HG02798 (cell line): ENCODE data around the gene GCDH.
A peak's percentile ranks its signal among the peaks of the same experiment; 100 is the strongest.
"Not testable (repeated sequence)": the region's sequence is repeated elsewhere in the genome, so short reads cannot be mapped to it uniquely, and the experiment has no call there.

Source experiments
- ATAC-seq: cut with Tn5 transposase; IDR thresholded peaks from one replicate; pipeline ENCODE4 v1.9.1; 2021; ENCODE audit warnings: mild to moderate bottlenecking; ENCODE audit not compliant: unreplicated experiment, poor library complexity

The GCDH gene

DNA sequence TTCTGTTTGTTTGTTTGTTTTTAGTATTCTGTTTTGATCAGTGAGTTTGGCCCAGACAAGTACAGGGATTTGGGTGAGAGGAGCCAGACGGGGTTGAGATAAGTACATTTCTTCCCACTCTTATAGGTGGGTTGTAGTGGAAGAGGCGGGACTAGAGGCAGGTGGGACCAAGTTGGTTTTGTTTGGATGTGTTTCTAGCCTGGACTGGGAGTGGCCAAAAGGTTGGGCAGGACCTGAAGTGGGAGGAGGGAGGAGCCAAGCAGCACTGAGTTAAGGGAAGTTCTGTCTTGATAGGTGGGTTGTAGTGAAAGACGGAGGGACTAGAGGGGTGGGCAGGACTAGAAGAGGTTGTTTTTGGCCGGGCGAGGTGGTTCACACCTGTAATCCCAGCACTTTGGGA lies 18.7 kb upstream of the GCDH start:
- ATAC-seq, result no peak

DNA sequence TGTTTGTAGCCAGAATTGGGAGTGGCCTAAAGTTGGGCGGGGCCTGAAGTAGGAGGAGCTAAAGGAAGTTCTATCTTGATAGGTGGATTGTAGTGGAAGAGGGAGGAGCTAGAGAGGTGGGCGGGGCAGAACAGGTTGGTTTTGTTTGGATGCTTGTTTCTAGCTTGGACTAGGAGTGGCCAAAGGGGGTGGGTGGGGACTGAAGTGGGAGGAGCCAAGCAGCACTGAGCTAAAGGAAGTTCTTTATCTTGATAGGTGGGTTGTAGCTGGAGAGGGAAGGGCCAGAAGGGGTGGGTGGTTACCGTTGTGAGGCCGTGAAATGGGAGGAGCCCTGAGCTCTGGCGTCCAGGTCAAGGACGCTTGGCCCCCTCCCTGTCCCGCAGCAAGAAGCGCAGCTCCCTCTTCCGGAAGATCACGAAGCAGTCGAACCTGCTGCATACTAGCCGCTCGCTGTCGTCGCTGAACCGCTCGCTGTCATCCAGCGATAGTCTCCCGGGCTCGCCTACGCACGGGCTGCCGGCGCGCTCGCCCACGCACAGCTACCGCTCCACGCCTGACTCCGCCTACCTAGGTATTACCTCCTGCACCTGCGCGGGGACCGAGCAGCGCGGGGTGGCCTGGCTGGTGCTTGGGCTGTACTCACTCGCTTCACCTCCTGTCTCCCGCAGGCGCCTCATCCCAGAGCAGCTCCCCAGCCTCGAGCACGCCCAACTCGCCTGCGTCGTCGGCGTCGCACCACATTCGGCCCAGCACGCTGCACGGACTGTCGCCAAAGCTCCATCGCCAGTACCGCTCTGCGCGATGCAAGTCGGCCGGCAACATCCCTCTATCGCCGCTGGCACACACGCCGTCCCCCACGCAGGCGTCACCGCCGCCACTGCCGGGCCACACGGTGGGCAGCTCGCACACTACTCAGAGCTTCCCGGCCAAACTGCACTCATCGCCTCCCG lies 17.7 kb upstream of the GCDH start:
- ATAC-seq, result no peak

DNA sequence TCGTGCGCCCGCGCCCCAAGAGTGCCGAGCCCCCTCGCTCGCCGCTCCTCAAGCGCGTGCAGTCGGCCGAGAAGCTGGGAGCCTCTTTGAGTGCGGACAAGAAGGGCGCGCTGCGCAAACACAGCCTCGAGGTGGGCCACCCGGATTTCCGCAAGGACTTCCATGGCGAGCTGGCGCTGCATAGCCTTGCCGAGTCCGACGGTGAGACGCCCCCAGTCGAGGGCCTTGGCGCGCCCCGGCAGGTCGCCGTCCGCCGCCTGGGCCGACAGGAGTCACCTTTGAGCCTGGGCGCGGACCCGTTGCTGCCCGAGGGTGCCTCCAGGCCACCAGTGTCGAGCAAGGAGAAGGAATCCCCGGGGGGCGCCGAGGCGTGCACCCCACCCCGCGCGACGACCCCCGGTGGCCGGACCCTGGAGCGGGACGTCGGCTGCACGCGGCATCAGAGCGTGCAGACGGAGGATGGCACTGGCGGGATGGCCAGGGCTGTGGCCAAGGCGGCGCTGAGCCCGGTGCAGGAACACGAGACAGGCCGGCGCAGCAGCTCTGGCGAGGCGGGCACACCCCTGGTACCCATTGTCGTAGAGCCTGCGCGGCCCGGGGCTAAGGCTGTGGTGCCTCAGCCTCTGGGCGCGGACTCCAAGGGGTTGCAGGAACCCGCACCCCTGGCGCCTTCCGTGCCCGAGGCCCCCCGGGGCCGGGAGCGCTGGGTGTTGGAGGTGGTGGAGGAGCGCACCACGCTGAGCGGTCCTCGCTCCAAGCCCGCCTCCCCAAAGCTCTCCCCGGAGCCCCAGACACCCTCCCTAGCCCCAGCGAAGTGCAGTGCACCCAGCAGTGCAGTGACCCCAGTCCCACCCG lies 16.8 kb upstream of the GCDH start:
- no peak for ATAC-seq

DNA sequence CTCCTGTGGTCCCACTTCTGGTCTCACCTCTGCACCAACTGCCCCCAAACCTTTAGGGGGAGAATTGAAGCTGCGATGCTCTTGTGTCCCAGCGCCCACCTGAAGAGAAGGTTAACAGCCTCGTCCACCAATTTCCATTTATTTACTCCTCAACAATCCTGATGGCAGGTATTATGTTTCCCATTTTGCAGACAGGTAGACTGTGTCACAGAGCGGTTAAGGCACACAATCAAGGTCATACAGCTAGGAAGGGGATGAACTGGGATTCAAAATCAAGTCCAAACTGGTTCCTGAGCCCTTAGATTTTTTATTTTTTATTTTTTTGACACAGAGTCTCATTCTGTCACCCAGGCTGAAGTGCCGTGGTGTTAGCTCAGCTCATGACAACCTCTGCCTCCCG lies 15.9 kb upstream of the GCDH start:
- no peak for ATAC-seq

DNA sequence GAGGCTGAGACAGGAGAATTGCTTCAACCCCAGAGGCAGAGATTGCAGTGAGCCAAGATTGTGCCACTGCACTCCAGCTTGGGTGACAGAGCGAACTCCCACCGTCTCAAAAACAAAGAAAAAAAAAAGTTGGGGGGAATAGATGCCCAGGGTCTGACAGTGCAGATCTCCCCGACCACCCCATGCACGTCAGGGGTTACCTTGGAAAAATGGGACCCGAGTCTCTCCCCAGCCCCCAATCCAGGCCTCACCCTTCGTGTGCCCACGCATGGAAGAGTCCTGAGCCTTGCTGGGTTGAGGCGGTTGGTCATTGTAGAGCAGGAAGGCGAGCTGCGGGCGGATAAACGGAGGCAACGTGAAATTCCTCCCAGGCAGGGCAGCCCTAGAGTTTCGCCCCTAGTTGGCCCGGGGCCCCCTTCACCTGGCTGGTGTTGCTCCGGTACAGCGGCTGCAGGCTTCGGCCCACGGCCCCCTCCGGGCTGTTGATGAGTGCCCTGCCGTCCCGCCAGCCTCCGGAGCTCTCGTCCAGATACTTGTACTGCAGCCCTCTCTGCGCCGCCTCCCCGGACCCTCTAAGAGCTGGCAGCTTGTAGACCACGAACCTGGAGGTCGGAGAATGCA lies 10.3 kb upstream of the GCDH start:
- peak; percentile 12 for ATAC-seq

DNA sequence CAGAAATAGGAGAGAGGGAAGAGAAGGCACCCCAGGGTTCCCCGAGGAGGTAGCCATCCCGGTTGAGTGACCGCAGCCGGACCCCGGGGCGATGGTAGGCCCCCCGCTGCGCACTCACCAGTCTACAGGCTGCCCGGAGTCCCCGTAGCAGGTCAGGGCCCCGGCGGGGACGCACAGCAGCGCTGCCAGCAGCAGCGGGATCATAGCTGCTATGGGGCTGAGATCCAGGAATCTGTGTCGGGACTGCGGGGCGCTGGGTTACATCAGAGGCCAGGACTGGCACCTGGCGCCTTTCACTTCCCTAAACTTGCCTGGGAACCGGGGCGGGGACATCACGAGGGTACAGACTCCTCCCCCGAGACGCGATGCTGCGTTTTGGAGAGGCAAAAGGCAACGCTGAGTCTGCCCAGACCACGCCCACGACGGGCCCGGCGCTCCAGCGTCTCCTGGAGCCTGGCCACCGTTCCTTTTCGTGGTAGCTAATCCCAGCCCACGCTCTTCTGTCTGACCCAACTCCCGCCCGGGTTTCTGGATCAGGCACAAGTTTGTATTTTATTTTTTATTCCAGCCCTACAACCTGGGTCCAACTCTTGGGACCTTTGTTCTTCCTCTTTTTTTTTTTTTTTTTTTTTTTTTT lies 9.7 kb upstream of the GCDH start, which contains the start of gene DNASE2:
TSS of gene DNASE2 (minus strand) at position 278 of the 637 bp plus-strand sequence. CDS start at position 204, 74 bp downstream.
- peak; percentile 89 for ATAC-seq

DNA sequence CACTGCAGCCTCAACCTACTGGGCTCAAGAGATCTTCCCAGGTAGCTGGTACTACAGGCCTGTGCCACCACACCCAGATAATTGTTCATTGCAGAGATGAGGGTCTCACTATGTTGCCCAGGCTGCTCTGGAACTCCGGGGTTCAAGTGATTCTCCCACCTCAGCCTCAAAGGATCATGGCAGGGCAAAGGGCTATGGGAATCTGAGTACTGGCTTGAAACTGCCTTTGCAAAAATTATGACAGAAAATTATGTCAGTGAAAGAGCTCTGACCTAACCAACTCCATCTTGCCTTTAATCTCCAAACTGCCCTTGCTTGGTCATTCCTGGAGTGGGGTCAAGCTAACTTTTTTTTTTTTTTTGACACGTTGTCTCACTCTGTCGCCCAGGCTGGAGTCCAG lies 8.4 kb upstream of the GCDH start:
- ATAC-seq, result no peak

DNA sequence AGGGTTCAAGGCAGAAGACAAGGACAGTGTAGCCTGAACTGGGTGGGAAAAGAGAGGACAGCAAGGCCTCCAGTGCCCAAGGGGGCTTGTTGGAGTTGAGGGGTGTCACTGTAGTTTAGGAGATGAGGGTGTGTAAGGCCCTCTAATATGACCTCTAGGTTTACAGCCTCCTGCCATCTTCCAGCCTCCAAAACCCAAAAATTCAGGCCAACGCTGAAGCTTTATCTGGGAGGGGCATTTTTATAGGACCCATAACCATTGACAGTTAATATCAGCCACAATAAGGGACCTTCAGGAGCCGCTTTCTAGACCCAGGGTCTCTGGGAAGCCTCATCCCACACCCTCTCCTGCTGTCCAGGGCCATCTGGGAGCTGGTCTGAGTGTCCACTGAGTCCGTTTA lies 6.8 kb upstream of the GCDH start:
- no peak for ATAC-seq

DNA sequence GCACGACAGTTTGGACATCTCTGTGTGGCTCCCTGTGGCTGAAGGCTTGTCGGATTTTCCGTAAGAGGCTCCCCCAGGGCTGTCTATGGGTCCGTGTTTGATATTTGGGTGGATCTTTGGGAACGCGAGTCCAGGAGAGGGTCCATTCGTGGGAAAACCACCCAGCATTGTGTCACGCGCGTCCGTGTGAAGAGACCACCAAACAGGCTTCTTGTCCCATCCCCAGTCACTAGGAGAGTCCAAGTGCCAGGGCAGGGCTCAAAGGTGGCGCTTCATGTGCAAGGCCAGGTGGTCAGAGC lies 6.4 kb upstream of the GCDH start:
- ATAC-seq, result no peak

DNA sequence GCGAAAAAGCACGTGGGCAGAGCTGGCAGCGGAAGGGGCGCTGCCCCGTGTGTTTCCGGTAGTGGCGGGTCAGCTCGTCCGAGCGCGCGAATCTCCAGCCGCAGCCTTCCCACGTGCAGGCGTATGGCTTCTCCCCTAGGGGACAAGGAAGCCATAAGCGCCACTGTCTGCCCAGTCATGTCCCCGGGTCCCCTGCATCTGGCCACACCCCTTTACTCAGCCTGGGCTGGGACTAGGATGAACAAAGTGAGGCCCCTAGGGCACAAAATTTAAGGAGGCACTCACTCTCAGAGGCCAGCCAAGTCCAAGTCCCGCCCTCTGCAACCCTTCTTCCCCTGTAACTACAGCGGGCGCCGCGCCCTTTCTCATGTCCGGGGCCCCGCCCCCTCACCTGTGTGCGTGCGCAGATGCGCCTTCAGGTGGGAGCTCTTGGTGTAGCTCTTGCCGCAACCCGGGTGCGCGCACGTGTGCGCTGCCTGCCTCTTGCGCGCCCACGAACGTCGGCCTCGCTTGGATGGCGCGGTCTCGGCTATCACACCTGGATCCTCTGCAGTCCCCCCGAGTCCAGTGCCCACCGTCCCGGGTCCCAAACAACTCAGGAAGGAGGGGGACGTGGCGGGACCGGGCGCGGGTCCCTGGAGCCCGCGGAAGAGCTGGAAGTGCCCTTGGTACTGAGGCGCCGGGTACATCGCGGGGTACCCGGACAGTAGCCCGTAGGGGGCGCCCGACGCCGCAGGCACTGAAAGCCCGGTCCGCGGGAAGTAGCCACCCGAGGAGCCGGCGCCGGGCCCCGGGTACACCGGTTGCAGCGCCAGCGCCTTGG lies 5.8 kb upstream of the GCDH start:
- peak; percentile 39 for ATAC-seq

DNA sequence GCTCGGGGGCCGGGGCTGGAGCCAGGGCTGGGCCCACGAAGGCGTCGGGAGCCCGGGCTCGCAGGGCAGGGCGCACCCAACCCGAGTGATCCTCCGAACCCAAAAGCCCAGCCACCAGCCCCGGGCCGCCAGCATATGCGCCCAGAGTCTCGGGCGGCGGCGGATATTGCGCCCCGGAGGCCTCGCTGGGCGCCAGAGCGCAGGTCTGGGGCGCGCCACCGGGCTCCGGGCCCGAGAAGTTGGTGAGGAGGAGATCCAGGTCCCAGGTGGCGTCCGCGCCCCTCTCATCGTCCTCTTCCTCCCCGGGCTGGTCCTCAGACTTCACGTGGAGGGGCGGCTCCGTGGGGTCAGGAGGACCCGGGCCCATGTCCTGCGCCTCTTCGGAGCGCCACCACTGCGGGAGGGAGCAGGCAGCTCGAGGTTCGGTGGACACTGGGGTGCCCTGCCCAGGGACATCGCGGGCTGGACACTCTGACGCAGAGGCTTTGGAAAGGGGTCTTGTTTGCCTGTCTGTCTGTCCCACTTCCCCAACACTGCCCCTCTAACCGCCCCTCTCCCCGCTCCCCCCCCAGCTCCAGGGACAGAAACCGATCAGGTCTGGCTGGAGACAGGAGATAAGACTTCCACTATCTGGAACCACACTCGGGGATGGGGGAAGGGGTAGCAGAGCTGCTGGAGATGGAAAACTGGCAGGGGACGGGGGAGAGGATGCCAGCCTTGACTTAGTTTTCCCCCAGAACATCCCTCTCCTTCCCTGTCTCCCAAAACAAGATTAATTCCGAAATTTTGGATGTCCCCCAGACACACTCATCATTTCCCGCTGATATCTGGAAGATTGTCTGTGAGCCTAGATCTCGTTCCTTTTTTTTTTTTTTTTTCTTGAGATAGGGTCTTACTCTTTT lies 5.0 kb upstream of the GCDH start:
- no peak for ATAC-seq

DNA sequence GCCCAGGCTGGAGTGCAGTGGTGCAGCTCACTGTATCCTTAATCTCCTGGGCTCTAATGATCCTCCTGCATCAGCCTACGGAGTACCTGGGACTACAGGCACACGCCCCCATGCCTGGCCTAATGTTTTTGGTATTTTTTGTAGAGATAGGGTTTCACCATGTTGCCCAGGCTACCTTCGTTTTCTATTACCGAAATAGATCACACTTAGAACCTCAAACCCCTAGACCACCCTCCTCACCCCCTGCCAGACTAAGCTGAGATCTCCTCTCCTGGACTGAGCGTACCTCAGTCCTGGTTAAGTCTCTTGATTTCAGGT lies 4.3 kb upstream of the GCDH start:
- ATAC-seq, result no peak

DNA sequence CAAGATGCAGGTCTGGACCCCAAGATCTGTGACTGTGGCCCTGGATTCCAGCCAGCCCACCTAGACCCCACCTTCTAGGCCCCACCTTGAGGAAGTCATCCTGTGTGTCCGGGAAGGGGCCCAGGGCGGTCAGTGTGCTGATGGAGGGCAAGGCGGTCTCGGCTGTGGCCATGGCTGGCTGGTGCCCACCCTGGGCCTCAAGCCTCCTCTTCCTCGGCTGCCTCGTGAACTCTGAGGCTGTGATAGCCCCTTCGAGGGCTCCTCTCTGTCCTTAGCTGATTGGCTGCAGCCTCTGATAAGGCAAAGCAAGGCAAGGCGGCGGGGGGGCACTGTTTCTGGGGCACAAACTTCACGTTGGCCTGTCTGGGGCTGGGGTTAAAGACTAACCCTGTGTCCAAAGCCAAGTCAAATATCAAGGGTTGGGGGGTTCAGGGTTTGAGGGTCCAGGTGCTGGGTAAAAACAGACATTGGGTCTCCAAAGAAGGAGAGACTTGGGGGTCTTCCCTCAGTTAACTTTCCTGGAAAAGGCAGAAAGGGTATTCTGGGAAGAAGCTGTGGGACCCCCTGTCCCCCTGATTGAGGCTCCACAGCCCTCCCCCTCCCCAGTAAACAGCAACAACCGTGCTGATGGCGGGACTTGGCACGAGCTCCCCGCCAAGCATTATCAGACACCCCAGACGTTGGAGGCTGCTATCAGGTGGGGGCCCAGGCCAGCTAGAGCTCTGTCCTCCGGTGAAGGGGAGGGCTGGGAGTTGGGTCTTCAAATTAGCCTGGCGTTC lies 3.8 kb upstream of the GCDH start, which contains the start of gene KLF1:
TSS of gene KLF1 (minus strand) at position 233 of the 779 bp plus-strand sequence. CDS start at position 172, 61 bp downstream.
- ATAC-seq, result no peak

DNA sequence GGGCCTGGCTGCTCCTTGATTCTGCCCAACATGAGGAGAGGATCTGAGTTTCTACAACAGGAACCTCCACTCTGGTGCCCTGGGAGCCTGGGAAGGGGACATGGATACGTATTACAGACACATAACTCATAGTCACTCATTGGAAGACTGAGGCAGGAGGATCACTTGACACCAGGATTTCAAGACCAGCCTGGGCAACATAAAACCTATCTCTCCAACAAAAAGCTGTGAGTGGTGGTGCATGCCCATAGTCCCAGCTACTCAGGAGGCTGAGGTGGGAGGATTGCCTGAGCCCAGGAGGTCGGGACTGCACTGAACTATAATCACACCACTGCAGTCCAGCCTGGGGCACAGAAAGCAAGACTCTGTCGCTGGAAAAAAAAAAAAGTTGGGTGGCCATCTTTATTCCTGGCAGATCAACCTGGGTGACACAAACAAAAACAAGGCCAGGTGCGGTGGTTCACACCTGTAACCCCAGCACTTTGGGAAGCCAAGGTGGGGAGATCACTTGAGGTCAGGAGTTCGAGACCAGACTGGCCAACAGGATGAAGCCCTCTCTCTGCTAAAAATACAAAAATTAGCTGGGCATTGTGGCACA lies 2.9 kb upstream of the GCDH start:
- no peak for ATAC-seq

DNA sequence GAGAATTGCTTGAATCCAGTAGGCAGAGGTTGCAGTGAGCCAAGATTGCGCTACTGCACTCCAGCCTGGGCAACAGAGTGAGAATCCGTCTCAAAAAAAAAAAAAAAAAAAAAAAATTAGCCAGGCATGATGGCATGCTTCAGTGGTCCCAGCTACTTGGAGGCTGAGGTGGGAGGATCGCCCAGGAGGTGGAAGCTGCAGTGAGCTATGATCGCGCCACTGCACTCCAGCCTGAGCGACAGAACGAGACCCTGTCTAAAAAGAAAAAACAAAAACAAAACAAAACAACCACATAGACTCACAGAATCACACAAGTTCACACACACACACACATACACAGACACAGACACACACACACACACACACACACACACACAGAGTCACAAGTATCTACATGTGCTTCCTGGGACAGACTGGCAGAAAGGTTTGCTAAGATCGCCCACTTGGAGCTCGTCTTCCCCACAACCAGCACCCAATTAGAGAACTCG lies 617 bp upstream of the GCDH start:
- not testable (repeated sequence) for ATAC-seq

DNA sequence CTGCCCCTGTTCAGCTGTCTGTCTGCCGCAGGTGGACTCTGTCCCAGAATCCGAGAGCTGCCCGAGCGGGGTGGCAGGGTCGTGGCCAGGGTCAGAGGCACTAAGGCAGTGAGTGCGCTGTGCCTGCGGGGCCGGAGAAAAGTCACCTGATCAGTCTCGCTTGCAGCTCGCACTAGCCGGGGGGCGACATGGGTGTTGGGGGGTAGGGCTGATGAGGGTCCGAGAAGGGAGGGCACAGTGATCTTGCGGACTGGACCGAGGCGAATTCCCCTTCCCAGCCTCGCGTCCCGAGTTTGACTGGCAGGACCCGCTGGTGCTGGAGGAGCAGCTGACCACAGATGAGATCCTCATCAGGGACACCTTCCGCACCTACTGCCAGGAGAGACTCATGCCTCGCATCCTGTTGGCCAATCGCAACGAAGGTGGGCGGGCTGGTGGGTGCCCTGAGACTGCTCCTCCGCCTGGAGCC lies 627 bp downstream of the GCDH start:
- no peak for ATAC-seq

DNA sequence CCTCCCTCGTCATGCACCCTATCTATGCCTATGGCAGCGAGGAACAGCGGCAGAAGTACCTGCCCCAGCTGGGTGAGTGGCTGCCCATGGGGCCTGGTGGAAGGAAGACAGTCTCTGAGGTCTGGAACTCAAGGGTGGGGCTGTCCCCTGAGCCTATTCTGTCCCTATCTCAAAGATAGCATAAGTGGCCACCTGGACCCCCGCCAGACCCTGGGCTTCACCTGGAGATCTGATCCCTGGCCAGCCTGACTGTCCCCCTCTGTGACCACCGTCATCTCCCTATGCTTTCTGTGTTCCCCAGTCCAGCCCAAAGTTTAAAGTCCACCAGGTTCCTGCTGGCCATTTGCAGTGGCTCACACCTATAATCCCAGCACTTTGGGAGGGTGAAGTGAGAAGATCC lies 2.6 kb downstream of the GCDH start:
- ATAC-seq, result no peak
